HG02852 (cell line): ENCODE data around the gene CYTH1.

ENCODE experiments used
- ATAC-seq: cut with Tn5 transposase; IDR thresholded peaks from one replicate; pipeline ENCODE4 v1.9.1; 2021; ENCODE audit warnings: mild to moderate bottlenecking, moderate library complexity; ENCODE audit not compliant: unreplicated experiment

The CYTH1 gene

DNA sequence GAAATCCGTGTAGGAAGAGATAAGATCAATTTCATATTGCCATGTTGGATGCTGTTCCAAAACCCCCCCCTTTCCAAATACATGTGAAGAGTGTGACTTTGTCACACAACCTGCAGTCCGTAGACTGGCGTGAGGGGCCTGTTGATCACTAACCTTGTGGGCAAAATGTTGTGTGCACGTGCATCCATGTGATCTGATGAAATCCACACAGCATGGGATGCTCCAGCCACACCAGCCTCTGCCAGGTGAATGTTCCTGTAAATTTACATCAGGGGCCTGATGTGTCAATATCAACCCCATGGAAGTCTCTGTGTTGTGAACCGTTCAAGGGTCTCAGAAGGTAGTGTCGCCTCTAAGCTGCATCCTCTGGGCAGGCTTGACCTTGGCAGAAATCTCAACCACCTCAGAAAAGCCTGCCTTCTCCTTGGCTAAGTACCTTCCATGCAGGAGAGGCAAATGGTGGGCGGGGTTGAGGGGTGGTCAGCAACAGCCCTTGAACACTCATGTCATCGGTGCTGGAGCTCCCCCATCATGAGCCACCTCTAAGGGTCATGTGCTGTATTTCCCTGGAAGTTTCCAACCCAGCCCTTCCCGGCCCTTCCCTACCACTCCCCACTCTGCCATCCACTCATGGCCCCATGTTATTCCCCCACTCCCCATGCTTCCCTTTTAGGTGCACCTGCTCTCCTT, 126.7 kb downstream of the CYTH1 start:
- no peak for ATAC-seq

GRCh38 chr17:78654325-78654724, 127.7 kb downstream of the CYTH1 start:
- no peak for ATAC-seq

DNA sequence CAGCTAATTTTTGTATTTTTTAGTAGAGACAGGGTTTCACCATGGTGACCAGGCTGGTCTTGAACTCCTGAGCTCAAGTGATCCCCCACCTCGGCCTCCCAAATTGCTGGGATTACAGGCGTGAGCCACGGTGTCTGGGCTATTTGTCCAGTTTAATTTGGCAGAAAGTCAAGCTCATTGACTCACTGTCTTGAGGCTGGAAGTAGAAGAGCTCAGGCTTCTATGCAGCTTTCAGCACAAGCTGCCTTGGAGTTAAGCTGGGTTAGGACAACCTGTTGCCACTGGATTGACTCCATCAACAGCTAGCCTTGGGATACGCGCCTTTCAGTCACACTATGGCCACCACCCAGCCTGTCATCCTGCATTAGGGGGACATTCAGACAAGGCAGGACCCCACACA, 128.7 kb downstream of the CYTH1 start:
- ATAC-seq = no peak

DNA sequence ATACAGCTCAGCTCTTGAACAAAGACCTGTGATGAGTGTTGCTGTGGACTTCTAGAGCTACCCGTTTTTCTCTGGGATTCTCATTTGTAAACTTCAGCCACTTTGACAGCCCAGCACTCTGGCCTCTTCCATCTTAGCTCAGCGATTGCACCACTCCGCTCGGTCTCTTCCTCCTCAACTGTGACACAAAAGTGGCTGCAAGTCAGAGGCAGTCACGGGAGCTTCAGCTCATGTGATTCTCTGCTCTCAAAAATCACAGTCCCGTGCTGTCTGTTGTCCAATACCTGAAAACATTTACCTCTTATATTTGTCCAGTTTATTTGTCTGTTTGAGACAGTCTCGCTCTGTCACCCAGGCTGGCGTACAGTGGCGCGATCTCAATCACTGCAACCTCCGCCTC, 129.2 kb downstream of the CYTH1 start:
- no peak for ATAC-seq

DNA sequence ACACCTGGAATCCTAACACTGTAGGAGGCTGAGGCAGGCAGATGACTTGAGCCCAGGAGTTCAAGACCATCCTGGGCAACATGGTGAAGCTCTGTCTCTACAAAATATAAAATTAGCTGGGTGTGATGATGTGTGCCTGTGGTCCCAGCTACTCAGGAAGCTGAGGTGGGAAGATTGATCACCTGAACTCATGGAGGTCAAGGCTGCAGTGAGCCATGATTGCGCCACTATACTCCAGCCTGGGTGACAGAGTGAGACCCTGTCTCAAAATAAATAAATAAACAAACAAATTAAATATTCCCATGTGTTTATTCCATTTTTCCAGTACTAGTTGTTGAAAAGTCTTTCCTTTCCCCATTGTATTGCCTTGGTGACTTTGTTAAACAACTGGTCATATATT, 130.0 kb downstream of the CYTH1 start:
- ATAC-seq = no peak

DNA sequence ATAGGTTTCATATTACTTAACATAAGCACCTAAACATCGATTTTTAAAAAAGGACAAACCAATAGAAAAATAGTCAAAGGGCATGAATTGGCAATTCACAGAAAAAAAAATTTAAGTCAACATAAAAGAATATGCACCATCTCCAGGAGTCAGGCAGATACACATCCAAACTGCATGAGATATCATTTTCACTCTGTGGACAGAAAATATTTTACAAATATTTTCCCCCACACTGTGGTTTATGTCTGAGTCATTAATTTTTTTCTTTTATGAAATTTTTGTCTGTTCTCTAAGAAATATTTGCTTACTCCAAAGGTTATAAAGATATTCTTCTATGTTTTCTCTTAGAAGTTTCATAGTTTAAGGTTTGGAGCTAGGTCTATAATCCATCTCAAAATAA, 130.5 kb downstream of the CYTH1 start:
- ATAC-seq = no peak

GRCh38 chr17:78650093-78650715, 131.9 kb downstream of the CYTH1 start:
- no peak for ATAC-seq

DNA sequence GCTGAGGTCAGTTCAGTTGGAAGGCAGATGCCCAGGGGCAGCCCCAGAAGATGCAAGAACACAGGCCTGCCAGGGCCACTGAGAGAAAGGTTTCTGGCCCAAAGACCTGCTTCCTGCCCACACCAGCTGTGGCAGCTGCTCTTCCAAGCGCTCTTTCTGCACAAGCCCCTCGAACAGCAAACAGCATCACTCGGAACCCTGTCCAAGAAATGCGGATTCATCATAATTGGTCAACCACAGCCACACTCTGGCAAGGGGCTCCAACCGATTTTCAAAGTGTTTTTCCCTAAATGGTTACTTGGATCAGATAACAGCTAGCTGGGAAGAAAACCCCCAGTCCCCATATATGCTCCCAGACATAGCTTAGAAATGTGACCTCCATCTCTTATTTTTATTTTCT, 133.8 kb downstream of the CYTH1 start:
- no peak for ATAC-seq

- ATAC-seq = no peak
These were observed 135.0 kb downstream of the CYTH1 start for GRCh38 chr17:78647032-78647431.

DNA sequence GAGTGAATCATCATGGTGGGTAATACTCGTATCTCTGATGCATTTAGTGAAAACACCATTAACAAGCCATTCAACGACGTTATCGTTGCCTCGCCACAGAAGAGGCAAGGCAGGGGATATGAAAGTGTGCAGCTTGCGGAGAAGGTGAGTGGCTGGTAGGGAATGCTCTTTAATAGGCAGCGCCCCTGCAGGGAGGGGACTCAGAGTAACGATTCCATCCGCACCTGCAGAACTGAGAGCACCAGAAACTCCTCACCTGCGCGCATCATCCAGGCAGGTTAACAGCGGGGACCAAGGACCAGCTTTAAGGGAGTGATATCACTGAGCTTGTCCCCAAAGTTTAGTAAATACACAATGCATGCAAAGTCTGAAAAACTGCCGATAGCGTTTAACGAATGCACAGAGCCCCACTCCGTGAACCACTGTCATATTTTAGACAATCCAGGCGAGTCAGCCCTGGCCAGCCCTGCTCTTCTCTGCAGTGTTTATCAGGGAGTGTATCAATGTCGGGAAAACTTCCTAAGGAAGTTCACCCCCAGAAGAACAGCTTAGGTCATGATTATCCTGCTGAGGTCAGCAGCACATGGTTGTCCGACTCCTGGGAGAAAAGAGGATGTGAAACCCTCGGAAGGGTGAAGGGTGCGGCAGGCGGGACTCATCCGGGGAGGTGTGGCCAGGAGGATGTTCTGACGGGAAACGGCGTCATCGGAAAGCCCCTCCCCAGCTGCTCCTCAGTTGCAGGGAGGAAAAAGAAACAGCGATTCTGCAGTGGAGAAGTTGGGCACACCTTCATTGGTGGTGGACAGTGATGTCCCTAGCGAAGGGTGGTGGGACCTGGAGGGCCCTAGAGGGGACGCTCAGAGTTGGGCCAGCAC, 136.4 kb downstream of the CYTH1 start:
- ATAC-seq = no peak

GRCh38 chr17:78644931-78645351, 137.1 kb downstream of the CYTH1 start:
- ATAC-seq = no peak

- no peak for ATAC-seq
These were observed 137.8 kb downstream of the CYTH1 start for GRCh38 chr17:78644224-78644623.

- no peak for ATAC-seq
These were observed 138.7 kb downstream of the CYTH1 start for GRCh38 chr17:78643326-78643725.

DNA sequence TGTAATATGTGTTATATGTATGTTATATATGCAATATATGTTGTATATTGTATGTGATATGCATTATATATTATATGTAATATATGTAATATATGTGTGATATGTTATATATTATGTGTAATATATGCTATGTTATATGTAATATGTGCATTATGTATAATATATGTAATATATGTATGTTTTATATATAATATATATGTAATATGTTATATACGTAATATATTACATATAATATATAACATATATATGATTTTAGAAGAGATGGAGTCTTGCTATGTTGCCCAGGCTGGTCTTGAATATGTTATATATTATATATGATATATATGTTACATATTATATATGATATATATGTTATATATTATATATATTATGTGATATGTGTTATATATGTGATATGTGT, 139.4 kb downstream of the CYTH1 start:
- no peak for ATAC-seq

GRCh38 chr17:78641666-78642065, 140.4 kb downstream of the CYTH1 start:
- no peak for ATAC-seq

- ATAC-seq = no peak
These were observed 140.8 kb downstream of the CYTH1 start for GRCh38 chr17:78641243-78641642.

GRCh38 chr17:78640700-78641099, 141.4 kb downstream of the CYTH1 start:
- ATAC-seq = no peak

- ATAC-seq = no peak
These were observed 144.2 kb downstream of the CYTH1 start for GRCh38 chr17:78637643-78638420.

DNA sequence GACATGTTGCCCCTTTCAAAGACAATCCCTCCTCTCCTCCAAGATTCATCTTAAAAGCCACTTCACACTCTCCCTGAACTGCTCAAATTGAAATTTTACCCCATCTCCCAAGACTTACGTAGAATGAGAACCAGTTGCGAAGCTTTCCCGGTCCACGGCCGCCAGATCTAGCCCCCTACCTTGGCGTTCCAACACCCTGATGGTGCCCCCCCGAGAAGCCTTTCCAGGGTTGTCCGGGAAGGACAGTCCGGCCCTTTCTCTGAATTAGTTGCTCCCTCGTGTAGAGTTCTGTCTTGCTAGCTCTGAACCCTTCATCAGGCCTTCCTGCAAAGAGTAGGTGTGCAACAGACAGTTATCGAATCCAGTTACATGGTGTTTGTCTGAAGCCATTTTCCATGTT, 144.9 kb downstream of the CYTH1 start:
- no peak for ATAC-seq

DNA sequence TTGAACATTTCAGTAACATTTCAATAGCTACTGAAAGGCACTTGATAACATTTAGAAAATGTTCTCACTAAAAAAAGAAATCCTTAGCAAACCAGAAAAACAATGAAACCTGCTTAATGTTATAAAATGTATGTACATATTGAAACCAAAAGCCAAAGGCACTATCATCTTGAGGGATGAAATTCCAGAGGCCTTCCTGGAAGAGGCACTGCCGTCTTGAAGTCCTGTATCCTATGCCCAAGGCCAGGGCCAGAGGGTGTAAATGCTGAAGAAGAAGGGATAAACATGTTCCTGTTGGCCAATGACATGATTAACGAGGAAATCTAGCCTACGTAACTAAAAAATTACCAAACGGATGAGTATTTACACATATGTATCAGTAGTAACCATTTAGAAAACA, 147.9 kb downstream of the CYTH1 start:
- no peak for ATAC-seq

DNA sequence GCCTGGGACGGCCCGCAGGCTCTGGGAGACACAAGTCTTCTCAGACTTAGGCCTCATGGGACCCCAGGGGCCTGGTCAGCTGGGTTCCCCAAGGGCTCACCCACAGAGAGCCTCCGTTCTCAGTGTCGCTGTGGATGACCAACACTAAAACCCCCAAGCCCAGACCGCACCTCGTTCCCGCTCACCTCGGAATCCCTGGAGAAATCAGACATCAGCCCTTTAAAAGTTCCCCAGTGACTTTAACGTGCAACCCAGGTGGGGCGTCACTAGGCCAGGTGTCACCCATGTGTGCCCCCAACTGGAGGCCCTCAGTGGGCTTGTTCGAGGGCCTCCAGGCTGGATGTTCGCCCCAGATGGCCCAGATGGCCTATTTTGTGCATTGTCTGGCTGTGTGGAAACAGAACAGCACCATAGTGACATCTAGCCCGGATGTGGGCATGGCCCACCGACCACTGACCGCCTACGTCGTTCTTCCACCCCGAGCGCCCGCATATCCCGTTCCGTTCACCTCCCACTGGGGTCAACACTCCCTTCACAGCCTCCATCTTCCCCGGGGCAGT, 152.6 kb downstream of the CYTH1 start:
- no peak for ATAC-seq
